IMR-90 (cell line): ENCODE results near the gene CACYBP. TPM values are rescaled to one million over a fixed set of nuclear protein-coding genes. Genes with fewer than 3 reads are reported as not detected.
A peak's percentile ranks its signal among the peaks of the same experiment; 100 is the strongest.

ENCODE experiments used
- ATAC-seq: fragments of 200-7000 bp; cut with Tn5 transposase; 2 replicates; pipeline ENCODE4 v1.9.1; 2020; ENCODE audit warnings: low read depth, mild to moderate bottlenecking, moderate library complexity
- BruUV-seq: library from RNA; stranded (reverse); fragments of 400-500 nt; replicated peaks from 2 replicates; lab custom pipeline; 2021; lab: Mats Ljungman, UMichigan
- CTCF ChIA-PET: fragments of 300-600 bp; formaldehyde crosslinking; extraction: SDS; loops from one replicate; lab custom pipeline; 2021; ENCODE audit warnings: antibody characterized with exemption; lab: Yijun Ruan, JAX
- POLR2A ChIA-PET: fragments of 300-600 bp; sonication (Branson Sonifier 250); formaldehyde crosslinking; loops from one replicate; lab custom pipeline; 2022; ENCODE audit warnings: antibody characterized with exemption; ENCODE audit not compliant: unreplicated experiment; lab: Charles Lee
- DNase-seq: peaks from one replicate; pipeline ENCODE4 v3.0.0; 2013
- H2AFZ ChIP-seq: replicated peaks from 2 replicates; pipeline ENCODE3; 2013; ENCODE audit warnings: low read length, mild to moderate bottlenecking; ENCODE audit not compliant: poor library complexity
- H2AK5ac ChIP-seq: 2 replicates; pipeline ENCODE4 v1.6.1; 2013; ENCODE audit warnings: low read depth, low read length, inconsistent platforms
- H2AK9ac ChIP-seq: replicated peaks from 2 replicates; pipeline ENCODE3; 2013; ENCODE audit warnings: mild to moderate bottlenecking, low read depth, low read length, moderate library complexity; ENCODE audit not compliant: poor library complexity
- H2BK120ac ChIP-seq: 2 replicates; pipeline ENCODE4 v1.6.1; 2013; ENCODE audit warnings: low read depth, low read length, inconsistent platforms
- H2BK15ac ChIP-seq: 3 replicates; pipeline ENCODE4 v1.6.1; 2013; ENCODE audit warnings: low read depth, low read length, inconsistent platforms
- H2BK20ac ChIP-seq: 2 replicates; pipeline ENCODE4 v1.6.1; 2013; ENCODE audit warnings: low read depth, mild to moderate bottlenecking, inconsistent platforms, low read length, moderate library complexity
- H2BK5ac ChIP-seq: 2 replicates; pipeline ENCODE4 v1.6.1; 2013; ENCODE audit warnings: mild to moderate bottlenecking, low read depth, low read length, inconsistent platforms; ENCODE audit not compliant: poor library complexity, severe bottlenecking
- H3K14ac ChIP-seq: replicated peaks from 2 replicates; pipeline ENCODE4 v1.6.1; 2013; ENCODE audit warnings: low read depth, low read length, inconsistent platforms
- H3K18ac ChIP-seq: 2 replicates; pipeline ENCODE4 v1.6.1; 2013; ENCODE audit warnings: low read depth, low read length, control low read depth
- H3K23ac ChIP-seq: 2 replicates; pipeline ENCODE4 v1.6.1; 2013; ENCODE audit warnings: low read depth, low read length, inconsistent platforms
- H3K27ac ChIP-seq: 2 replicates; pipeline ENCODE4 v1.5.1; 2013; ENCODE audit warnings: mild to moderate bottlenecking, control low read depth, low read length; ENCODE audit not compliant: insufficient read depth
- H3K27me3 ChIP-seq: 2 replicates; pipeline ENCODE4 v1.6.1; 2013; ENCODE audit warnings: low read length; ENCODE audit not compliant: control insufficient read depth, insufficient read depth
- H3K36me3 ChIP-seq: 2 replicates; pipeline ENCODE4 v1.6.1; 2013; ENCODE audit warnings: low read length, mixed read lengths; ENCODE audit not compliant: control insufficient read depth, insufficient read depth
- H3K4ac ChIP-seq: 2 replicates; pipeline ENCODE4 v1.6.1; 2013; ENCODE audit warnings: low read depth, low read length, inconsistent platforms
- H3K4me1 ChIP-seq: 2 replicates; pipeline ENCODE4 v1.6.1; 2013; ENCODE audit warnings: low read length, mixed read lengths; ENCODE audit not compliant: control insufficient read depth, insufficient read depth
- H3K4me2 ChIP-seq: 2 replicates; pipeline ENCODE4 v1.6.1; 2013; ENCODE audit warnings: low read depth, mild to moderate bottlenecking, control low read depth, low read length, moderate library complexity
- H3K4me3 ChIP-seq: 2 replicates; pipeline ENCODE4 v1.5.1; 2013; ENCODE audit warnings: low read depth, mild to moderate bottlenecking, control low read depth, low read length, moderate library complexity; ENCODE audit not compliant: insufficient read depth
- H3K56ac ChIP-seq: 2 replicates; pipeline ENCODE4 v1.6.1; 2013; ENCODE audit warnings: low read length, inconsistent platforms; ENCODE audit not compliant: insufficient read depth; ENCODE audit errors: extremely low read depth
- H3K79me1 ChIP-seq, 2 experiments: 2 replicates each; pipeline ENCODE4 v1.6.1; 2013; ENCODE audit warnings: low read length in 2 of 2, inconsistent platforms in 1 of 2, low read depth in 1 of 2
- H3K9ac ChIP-seq: 2 replicates; pipeline ENCODE4 v1.6.1; 2013; ENCODE audit warnings: low read depth, low read length, control low read depth
- H3K9me1 ChIP-seq: 2 replicates; pipeline ENCODE4 v1.6.1; 2013; ENCODE audit warnings: low read length, inconsistent platforms; ENCODE audit not compliant: insufficient read depth
- H3K9me3 ChIP-seq: 2 replicates; pipeline ENCODE4 v1.6.1; 2013; ENCODE audit warnings: low read length; ENCODE audit not compliant: control insufficient read depth, insufficient read depth
- H4K20me1 ChIP-seq: 2 replicates; pipeline ENCODE4 v1.6.1; 2013; ENCODE audit warnings: low read length, inconsistent platforms; ENCODE audit not compliant: insufficient read depth
- H4K5ac ChIP-seq: 2 replicates; pipeline ENCODE4 v1.6.1; 2013; ENCODE audit warnings: mild to moderate bottlenecking, low read depth, low read length, control low read depth
- H4K8ac ChIP-seq, 2 experiments: 2 replicates each; pipeline ENCODE4 v1.6.1; 2013; ENCODE audit warnings: low read depth in 2 of 2, low read length in 2 of 2, control low read depth in 1 of 2, inconsistent platforms in 1 of 2
- H4K91ac ChIP-seq: 2 replicates; pipeline ENCODE4 v1.6.1; 2013; ENCODE audit warnings: low read depth, low read length, inconsistent platforms; ENCODE audit not compliant: insufficient read depth
- BHLHE40 ChIP-seq: fragments of 150-350 bp; IDR thresholded peaks from 2 replicates; pipeline ENCODE4 v1.6.1; 2016; ENCODE audit warnings: mild to moderate bottlenecking, low read depth, low read length
- CHD1 ChIP-seq: IDR thresholded peaks from 2 replicates; pipeline ENCODE4 v1.6.1; 2012; ENCODE audit warnings: low read depth, low read length, improper control_type of control experiment
- CTCF ChIP-seq: conservative IDR thresholded peaks from 2 replicates; pipeline ENCODE4 v1.5.1; 2012; ENCODE audit warnings: mild to moderate bottlenecking, low read depth, low read length, improper control_type of control experiment
- MAFK ChIP-seq: IDR thresholded peaks from 2 replicates; pipeline ENCODE4 v1.6.1; 2012; ENCODE audit warnings: low read depth, low read length, improper control_type of control experiment
- POLR2A ChIP-seq: IDR thresholded peaks from 2 replicates; pipeline ENCODE4 v1.6.1; 2012; ENCODE audit warnings: mild to moderate bottlenecking, low read depth, low read length
- RAD21 ChIP-seq: IDR thresholded peaks from 2 replicates; pipeline ENCODE4 v1.6.1; 2012; ENCODE audit warnings: low read length, improper control_type of control experiment
- RCOR1 ChIP-seq: IDR thresholded peaks from 2 replicates; pipeline ENCODE4 v1.6.1; 2012; ENCODE audit warnings: mild to moderate bottlenecking, low read length, improper control_type of control experiment; ENCODE audit not compliant: insufficient replicate concordance
- SMC3 ChIP-seq: fragments of 150-350 bp; IDR thresholded peaks from 2 replicates; pipeline ENCODE4 v1.6.1; 2016; ENCODE audit warnings: low read depth, mild to moderate bottlenecking, antibody characterized with exemption, low read length, moderate library complexity
- dilution Hi-C: fragments of 300-500 bp; cut with HindIII; formaldehyde crosslinking; loops from one replicate; pipeline ENCODE4 v1.14.3; 2018; ENCODE audit warnings: low sequenced_read_pairs; ENCODE audit not compliant: unreplicated experiment
- in situ Hi-C: fragments of 300-500 bp; cut with MboI; formaldehyde crosslinking; loops from 3 replicates; pipeline ENCODE4 v1.14.3; 2019; ENCODE audit warnings: low sequenced_read_pairs, inconsistent platforms, mixed read lengths
- intact Hi-C: fragments of 100-400 bp; cut with micrococcal nuclease; formaldehyde crosslinking; loops from 2 replicates; pipeline ENCODE4 v1.10.0; 2022
- polyA plus RNA-seq, 3 experiments: library from polyadenylated mRNA; depleted of rRNA; stranded (reverse); fragments of >200 nt; gene quantifications; 2 replicates each; pipeline ENCODE4 v1.2.3, GENCODE V29; 2012; ENCODE audit warnings: low replicate concordance in 1 of 3
- total RNA-seq: library from RNA; depleted of rRNA; stranded (reverse); fragments of >200 nt; gene quantifications from 2 replicates; pipeline ENCODE4 v1.2.3, GENCODE V29; 2012

CACYBP gene
- total and polyA plus RNA-seq, 2 of the 4 experiments (the other 2 are of a cell fraction): 61.8 to 62.8 TPM

GRCh38 chr1:174982971-174983689 is 16.6 kb upstream of the CACYBP start:
- H2BK5ac ChIP-seq: no peak overlapping the region

More at GRCh38 chr1:174982971-174983689, 16.6 kb upstream of the CACYBP start:
- dilution Hi-C loops (no loop called here), in situ Hi-C loops (loop anchor here (25.0 kb wide), 1 partner anchor 721 kb away; no protein-coding TSS in a partner anchor), intact Hi-C loops (loop anchor here (1.0 to 10.0 kb wide), 2 partner anchors 213 to 718 kb away; no protein-coding TSS in a partner anchor)
- TF ChIP-seq CTCF (peak; percentile 62), MAFK (no peak), RAD21 (peak; percentile 47), SMC3 (peak; percentile 62), RCOR1 (no peak), POLR2A (no peak), CHD1 (no peak), BHLHE40 (no peak)
- Histone ChIP-seq H3K23ac (no peak overlapping the region), H2BK15ac (no peak overlapping the region), H2AK9ac (no peak overlapping the region), H3K4ac (no peak overlapping the region), H3K79me1 (no peaks in the 10 kb centered on the region), H3K4me1 (no peaks in the 10 kb centered on the region), H3K4me3 (no peak overlapping the region), H4K5ac (no peak overlapping the region), H4K91ac (no peak overlapping the region), H4K20me1 (no peaks in the 10 kb centered on the region), H4K8ac (no peak overlapping the region), H3K56ac (no peak overlapping the region), H3K9ac (no peak overlapping the region), H3K18ac (no peak overlapping the region), H2AK5ac (no peak overlapping the region), H3K9me3 (no peaks in the 10 kb centered on the region), H2BK120ac (no peak overlapping the region), H2BK20ac (no peak overlapping the region), H3K27me3 (no peaks in the 10 kb centered on the region), H3K36me3 (no peaks in the 10 kb centered on the region), H3K9me1 (no peaks in the 10 kb centered on the region), H3K27ac (no peak overlapping the region), H3K14ac (no peak overlapping the region), H2AFZ (no peak overlapping the region), H3K4me2 (no peak overlapping the region)
- DNase-seq: peak; percentile 49
- ATAC-seq: peak; percentile 32
- POLR2A ChIA-PET: no interaction called here
- CTCF ChIA-PET: interaction anchor here (0.5 to 1.3 kb wide), 10 partner anchors 9 to 981 kb away, joined by 3 to 8 read pairs (median 3); no protein-coding TSS in a partner anchor
- no TSS peak for BruUV-seq
